HUES64 (cell line): ENCODE results near the gene TBXA2R.

Source experiments
- H3K27ac ChIP-seq: 2 replicates; pipeline ENCODE4 v1.7.0; 2013; ENCODE audit warnings: low read depth, low read length, inconsistent platforms
- H3K27me3 ChIP-seq: 2 replicates; pipeline ENCODE4 v1.6.1; 2013; ENCODE audit warnings: mild to moderate bottlenecking, low read length; ENCODE audit not compliant: insufficient read depth
- H3K36me3 ChIP-seq: 2 replicates; pipeline ENCODE4 v1.6.1; 2013; ENCODE audit warnings: mild to moderate bottlenecking, low read length; ENCODE audit not compliant: insufficient read depth
- H3K4me1 ChIP-seq: 2 replicates; pipeline ENCODE4 v1.6.1; 2013; ENCODE audit warnings: mild to moderate bottlenecking, low read length, moderate library complexity; ENCODE audit not compliant: insufficient read depth
- H3K4me3 ChIP-seq: 2 replicates; pipeline ENCODE4 v1.5.1; 2013; ENCODE audit warnings: mild to moderate bottlenecking, low read length, moderate library complexity
- H3K9ac ChIP-seq: 2 replicates; pipeline ENCODE4 v1.6.1; 2013; ENCODE audit warnings: mild to moderate bottlenecking, low read depth, low read length
- H3K9me3 ChIP-seq: 2 replicates; pipeline ENCODE4 v1.6.1; 2013; ENCODE audit warnings: low read depth, low read length; ENCODE audit not compliant: insufficient read depth
- WGBS: fragments of 150-250, 120-280 bp; methylation state at CpG from one replicate; pipeline ENCODE4 v1.1.7; 2013; ENCODE audit warnings: missing lambda C conversion rate; 5-methylcytosine and 5-hydroxymethylcytosine counted together

TBXA2R gene

DNA sequence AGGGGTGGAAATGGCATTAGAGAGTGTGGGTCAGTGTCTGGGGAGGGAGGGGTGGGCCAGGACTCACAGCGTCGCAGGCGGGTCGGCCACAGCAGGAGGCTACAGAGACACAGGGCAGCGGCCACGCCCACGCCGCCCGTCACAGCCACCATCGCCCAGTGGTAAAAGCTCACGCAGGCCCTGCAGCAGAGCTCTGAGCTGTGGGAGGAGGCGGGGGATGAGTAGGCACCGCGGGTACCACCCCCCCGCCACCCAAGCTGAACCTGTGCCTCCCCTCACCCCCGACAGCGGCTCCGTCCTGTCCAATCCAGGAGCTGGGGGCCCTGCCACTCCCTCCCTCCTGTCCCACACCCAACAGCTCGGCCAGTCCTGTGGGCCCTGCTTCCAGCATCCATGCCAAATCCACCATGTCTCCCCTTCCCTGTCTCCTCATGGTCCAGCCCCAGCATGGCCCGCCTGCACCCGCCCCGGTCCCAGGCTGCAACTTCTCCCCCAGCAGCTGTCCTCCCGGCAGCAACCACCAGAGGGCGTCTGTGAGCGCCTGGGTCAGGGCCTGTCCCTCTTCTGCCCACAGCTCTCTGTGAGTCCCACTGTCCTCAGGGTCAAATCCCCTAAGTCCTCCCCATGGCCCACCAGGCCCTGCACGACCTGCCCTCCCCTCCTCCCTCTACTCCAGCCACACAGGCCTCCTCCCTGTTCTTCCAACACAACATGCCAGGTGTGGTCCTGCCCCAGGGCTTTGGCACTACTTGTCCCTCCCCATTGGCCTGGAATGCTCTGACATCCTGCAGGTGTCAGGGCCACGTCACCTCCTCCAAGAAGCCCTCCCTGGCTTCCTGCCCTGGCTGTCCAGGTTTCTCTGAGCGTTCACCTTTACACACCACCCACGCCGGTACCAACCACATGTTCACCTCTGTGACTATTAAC, 61.7 kb downstream of the TBXA2R start:
- Histone ChIP-seq H3K9ac (no peak overlapping the region), H3K27ac (no peak overlapping the region), H3K9me3 (no peaks in the 10 kb centered on the region), H3K36me3 (peaks cover 17% of the 10 kb centered on the region), H3K4me3 (no peak overlapping the region), H3K27me3 (no peaks in the 10 kb centered on the region), H3K4me1 (no peaks in the 10 kb centered on the region)
- WGBS: 65% methylated on average over 30 of the region's 30 CpGs
